ENCODE data around the gene BRD1. TPM values are rescaled to one million over a fixed set of nuclear protein-coding genes. Genes with fewer than 3 reads are reported as not detected.

BRD1 gene
- total RNA-seq, 4 donors from 2014 or later, result 69.3 to 116 (median 81.1) TPM

- Histone ChIP-seq H3K27ac (no peak overlapping the region), H3K4me1 (peaks cover 9% of the 10 kb centered on the region), H3K9me3 (no peaks in the 10 kb centered on the region), H3K36me3 (peaks cover 65% of the 10 kb centered on the region), H3K27me3 (no peaks in the 10 kb centered on the region), H3K4me3 (no peak overlapping the region)
- 77% methylated on average over 11 of the region's 16 CpGs for WGBS
- TF ChIP-seq EP300 (IDR thresholded peaks at IDR 0.05), result no peak
- TF ChIP-seq POLR2AphosphoS5 (IDR thresholded peaks at IDR 0.05), result no peak
- TF ChIP-seq POLR2A (IDR thresholded peaks at IDR 0.05), result no peak
- TF ChIP-seq, protein P1, sequence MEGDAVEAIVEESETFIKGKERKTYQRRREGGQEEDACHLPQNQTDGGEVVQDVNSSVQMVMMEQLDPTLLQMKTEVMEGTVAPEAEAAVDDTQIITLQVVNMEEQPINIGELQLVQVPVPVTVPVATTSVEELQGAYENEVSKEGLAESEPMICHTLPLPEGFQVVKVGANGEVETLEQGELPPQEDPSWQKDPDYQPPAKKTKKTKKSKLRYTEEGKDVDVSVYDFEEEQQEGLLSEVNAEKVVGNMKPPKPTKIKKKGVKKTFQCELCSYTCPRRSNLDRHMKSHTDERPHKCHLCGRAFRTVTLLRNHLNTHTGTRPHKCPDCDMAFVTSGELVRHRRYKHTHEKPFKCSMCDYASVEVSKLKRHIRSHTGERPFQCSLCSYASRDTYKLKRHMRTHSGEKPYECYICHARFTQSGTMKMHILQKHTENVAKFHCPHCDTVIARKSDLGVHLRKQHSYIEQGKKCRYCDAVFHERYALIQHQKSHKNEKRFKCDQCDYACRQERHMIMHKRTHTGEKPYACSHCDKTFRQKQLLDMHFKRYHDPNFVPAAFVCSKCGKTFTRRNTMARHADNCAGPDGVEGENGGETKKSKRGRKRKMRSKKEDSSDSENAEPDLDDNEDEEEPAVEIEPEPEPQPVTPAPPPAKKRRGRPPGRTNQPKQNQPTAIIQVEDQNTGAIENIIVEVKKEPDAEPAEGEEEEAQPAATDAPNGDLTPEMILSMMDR (IDR thresholded peaks at IDR 0.05), result no peak
- no peak for DNase-seq (ENCODE audit: low spot score in 2 of 2)
These were observed 46.3 kb downstream of the BRD1 start for GRCh38 chr22:49781289-49781782.

DNA sequence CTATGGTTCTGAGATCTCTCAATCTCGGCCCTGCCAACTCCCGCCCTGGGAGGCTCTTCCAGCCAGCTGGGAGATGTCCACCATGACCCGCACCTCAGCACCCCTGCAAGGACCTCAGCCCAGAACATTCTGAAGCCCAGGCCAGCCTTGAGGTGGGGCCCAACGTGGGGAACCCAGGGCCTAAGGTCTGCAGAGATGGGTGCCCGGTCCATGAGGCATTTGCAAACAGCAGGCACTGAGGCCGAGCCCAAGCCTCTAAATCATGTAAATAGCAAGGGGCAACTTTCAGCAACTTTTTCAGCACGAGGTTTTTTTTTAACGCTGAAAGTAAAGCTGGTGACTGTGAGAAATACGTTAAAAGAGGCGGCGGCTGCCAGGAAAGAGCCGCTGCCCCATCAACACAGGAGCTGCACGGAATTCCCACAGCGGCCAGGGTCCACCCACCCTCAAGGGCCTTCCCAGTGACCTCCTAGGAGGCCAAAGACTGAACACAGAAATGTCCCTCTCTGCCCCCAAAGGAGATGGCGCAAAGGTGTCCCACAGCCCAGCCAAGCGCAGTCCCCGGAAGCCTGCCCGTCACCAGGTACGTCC is 46.9 kb downstream of the BRD1 start:
- Histone ChIP-seq H3K4me1 (peaks cover 5% of the 10 kb centered on the region), H3K4me3 (no peak overlapping the region), H3K36me3 (peaks cover 65% of the 10 kb centered on the region), H3K9me3 (no peaks in the 10 kb centered on the region), H3K27ac (no peak overlapping the region), H3K27me3 (no peaks in the 10 kb centered on the region)
- DNase-seq (ENCODE audit: low spot score in 2 of 2), result no peak
- WGBS, result 87% methylated on average over 17 of the region's 19 CpGs
- TF ChIP-seq POLR2AphosphoS5 (IDR thresholded peaks at IDR 0.05), result no peak
- TF ChIP-seq, protein P1 (IDR thresholded peaks at IDR 0.05), result no peak
- TF ChIP-seq POLR2A (IDR thresholded peaks at IDR 0.05), result no peak
- no peak for TF ChIP-seq EP300 (IDR thresholded peaks at IDR 0.05)

DNA sequence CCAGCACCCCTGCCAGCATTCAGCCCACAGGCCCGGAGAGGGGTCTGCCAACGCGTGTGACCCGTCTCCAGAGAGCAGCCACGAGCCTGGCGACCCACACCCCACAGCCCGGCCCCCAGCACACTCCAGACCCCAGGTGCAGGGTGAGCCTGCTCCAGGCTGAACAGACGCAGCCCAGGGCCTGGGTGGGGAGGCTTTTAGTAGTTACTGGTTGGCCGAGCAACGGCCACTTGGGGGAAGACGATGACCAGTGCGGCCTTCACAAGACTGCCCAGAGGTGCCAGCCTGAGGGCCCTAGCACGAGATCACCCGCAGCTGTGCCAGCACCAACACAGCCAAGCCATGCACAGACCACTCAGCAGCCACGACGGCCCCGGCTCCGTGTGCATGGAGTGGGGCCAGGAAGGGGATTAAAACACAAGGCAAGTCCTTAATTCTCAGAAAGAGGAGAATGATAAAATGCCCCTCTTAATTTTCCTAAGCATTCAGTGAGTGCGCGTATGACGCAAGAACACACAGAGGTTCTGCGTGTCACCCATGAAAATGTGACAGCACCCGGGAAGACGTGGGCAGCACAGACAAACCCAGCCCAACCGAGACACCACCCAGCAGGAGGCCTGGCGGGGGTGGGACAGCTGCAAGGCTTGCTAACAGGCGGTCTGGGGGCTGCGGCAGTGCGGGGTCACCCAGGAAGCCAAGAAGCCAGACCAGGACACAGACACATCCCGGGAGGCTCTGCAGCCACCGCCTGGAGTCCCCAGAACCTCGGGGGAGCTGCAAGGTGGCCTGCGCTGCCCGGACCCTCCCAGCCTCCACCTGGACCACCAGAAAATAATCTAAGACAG is 47.6 kb downstream of the BRD1 start:
- DNase-seq (ENCODE audit: low spot score in 2 of 2), result no peak
- no peaks in the 10 kb centered on the region for H3K27me3 ChIP-seq
- H3K4me3 ChIP-seq, result no peak overlapping the region
- 89% methylated on average over 12 of the region's 34 CpGs for WGBS
- peaks cover 70% of the 10 kb centered on the region for H3K36me3 ChIP-seq
- H3K27ac ChIP-seq, result no peak overlapping the region
- no peak for TF ChIP-seq POLR2AphosphoS5 (IDR thresholded peaks at IDR 0.05)
- no peak for TF ChIP-seq POLR2A (IDR thresholded peaks at IDR 0.05)
- TF ChIP-seq, protein P1 (IDR thresholded peaks at IDR 0.05), result no peak
- no peak for TF ChIP-seq EP300 (IDR thresholded peaks at IDR 0.05)
- peaks cover 5% of the 10 kb centered on the region for H3K4me1 ChIP-seq
- H3K9me3 ChIP-seq, result no peaks in the 10 kb centered on the region

DNA sequence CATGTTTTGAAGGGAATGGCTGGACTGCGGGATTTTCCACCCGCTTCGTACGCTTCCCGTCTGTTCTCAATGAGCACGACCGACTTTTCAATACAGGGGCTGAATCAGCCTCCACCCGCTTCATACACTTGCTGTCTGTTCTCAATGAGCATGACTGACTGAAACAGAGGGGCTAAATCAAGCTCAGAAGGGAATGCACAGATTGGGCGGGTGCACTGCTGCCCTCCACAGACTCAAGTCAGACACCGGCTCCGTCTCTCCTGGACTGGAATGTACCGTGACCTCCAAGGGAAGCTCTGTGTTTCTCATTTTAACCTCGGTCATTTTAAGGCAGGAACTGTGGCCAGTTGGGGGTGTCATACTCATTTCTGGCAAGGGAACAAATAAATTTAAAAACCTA is 48.5 kb downstream of the BRD1 start:
- Histone ChIP-seq H3K4me3 (no peak overlapping the region), H3K4me1 (peaks cover 5% of the 10 kb centered on the region), H3K9me3 (no peaks in the 10 kb centered on the region), H3K27me3 (no peaks in the 10 kb centered on the region), H3K36me3 (peaks cover 71% of the 10 kb centered on the region), H3K27ac (no peak overlapping the region)
- no peak for DNase-seq (ENCODE audit: low spot score in 2 of 2)
- no peak for TF ChIP-seq POLR2AphosphoS5 (IDR thresholded peaks at IDR 0.05)
- TF ChIP-seq EP300 (IDR thresholded peaks at IDR 0.05), result no peak
- TF ChIP-seq POLR2A (IDR thresholded peaks at IDR 0.05), result no peak
- TF ChIP-seq, protein P1 (IDR thresholded peaks at IDR 0.05), result no peak
- WGBS, result 94% methylated on average over 13 of the region's 13 CpGs

All from suprapubic skin (tissue), 4 donors.